ENCODE measurements around the gene LILRA2. TPM values are rescaled to one million over a fixed set of nuclear protein-coding genes. Genes with fewer than 3 reads are reported as not detected.

Gene LILRA2
- total RNA-seq, 1 donor from 2014 or later: not detected

Other genes with a start within 250 kb of the LILRA2 start
- gene LILRA4, start 234.6 kb upstream of the LILRA2 start, total RNA-seq: not detected in 2 replicates
- not detected in 2 replicates for gene LAIR1, start 208.9 kb upstream of the LILRA2 start, total RNA-seq
- gene TTYH1, start 158.3 kb upstream of the LILRA2 start, total RNA-seq: not detected in 2 replicates
- 50.6 and 55.1 TPM in 2 replicates for gene LENG8, start 124.6 kb upstream of the LILRA2 start, total RNA-seq
- gene LENG9, start 110.0 kb upstream of the LILRA2 start, total RNA-seq: 5.2 and 6.9 TPM in 2 replicates
- gene CDC42EP5, start 100.5 kb upstream of the LILRA2 start, total RNA-seq: 4.4 and 6.2 TPM in 2 replicates
- gene LAIR2, start 71.0 kb upstream of the LILRA2 start, total RNA-seq: not detected in 2 replicates
- not detected in 2 replicates for gene LILRA1, start 19.8 kb downstream of the LILRA2 start, total RNA-seq
- not detected in 2 replicates for gene LILRB1, start 56.7 kb downstream of the LILRA2 start, total RNA-seq
- not detected in 2 replicates for gene LILRB4, start 89.2 kb downstream of the LILRA2 start, total RNA-seq
- gene KIR3DL3, start 150.7 kb downstream of the LILRA2 start, total RNA-seq: not detected in 2 replicates
- not detected in 2 replicates for gene KIR2DL3, start 164.7 kb downstream of the LILRA2 start, total RNA-seq
- not detected in 2 replicates for gene KIR2DL1, start 196.0 kb downstream of the LILRA2 start, total RNA-seq
- not detected in 2 replicates for gene KIR2DL4, start 229.8 kb downstream of the LILRA2 start, total RNA-seq
- gene KIR3DL1, start 242.7 kb downstream of the LILRA2 start, total RNA-seq: not detected in 2 replicates

Data from myocyte (in vitro differentiated cells).